Left hindlimb (tissue), 1 donor: ENCODE measurements around the gene INSC.

Experiments
- DNase-seq: peaks from one replicate; pipeline ENCODE4 v3.0.0-alpha.2; 2018

INSC gene

GRCh38 chr11:15228331-15228849 is 113.7 kb downstream of the INSC start:
- no peak for DNase-seq

DNA sequence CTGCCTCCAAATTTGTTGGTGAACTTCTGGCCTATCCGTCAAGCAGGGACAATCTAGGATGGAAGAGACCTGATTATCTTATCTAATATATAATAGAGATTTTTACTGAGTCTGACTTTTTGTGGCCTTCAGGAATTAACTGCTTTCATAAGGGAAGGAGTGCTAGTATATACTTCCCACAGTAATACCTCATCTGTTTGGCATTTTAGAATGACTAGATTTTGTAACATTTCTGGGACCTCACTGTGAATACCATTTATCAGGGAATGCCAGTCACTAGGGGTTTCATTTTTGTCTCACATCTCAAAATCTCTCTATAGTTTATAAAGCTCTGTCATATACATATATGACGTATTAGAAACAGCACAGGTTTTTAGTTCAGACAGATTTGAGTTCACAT is 114.3 kb downstream of the INSC start:
- no peak for DNase-seq

DNA sequence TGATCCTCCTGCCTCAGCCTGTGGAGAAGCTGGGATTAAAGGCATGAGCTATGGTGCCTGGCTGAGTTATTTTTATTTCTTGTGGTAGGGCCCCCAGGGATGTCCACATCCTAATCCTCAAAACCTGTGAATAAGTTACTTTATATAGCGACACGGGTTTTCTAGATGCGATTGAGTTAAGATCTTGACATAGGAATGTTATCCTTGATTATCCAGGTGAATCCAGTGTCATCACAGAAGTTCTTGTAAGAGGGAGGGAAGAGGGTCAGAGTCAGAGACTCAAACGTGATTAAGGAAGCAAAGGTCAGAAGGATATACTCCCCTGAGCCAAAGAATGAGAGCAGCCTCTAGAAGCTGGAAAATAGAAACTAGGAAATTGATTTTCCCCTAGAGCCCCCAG is 117.8 kb downstream of the INSC start:
- no peak for DNase-seq

DNA sequence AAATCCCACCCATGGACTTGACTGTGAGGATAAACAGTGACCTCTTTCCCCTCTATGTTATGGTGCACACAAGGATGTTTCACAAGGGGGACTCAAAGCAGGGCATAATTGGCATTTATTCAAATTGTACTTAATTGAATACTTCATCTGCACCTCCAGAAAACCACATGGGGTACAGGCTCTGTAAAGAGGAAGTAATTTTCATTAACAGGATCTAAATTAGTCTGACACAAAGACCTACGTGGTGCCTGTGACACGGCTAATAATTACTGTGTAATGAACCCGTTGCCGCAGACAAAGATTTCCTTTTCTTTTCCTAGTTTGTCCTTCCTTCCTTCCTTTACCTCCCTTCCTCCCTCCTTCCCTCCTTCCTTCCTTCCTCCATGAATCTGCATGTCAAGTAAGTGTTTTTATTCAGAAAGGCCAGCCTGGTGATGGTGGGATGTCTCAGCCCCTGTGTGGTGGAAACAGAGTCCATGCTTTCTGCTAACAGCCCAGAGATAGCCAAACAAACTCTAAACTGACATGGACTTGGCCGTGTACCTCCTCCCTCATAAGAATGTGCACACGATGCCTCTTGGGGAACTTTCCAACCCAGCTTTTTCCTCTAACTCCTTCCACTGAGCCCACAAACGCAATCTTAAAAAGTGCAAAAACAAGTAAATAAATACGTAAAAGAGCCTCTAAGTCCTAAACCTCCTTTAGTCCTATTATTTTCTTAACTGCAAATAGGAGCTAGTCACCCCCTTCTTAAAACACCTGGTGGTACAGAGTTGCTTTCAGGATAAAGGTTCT is 118.8 kb downstream of the INSC start:
- DNase-seq, result no peak

GRCh38 chr11:15234796-15235195 is 120.1 kb downstream of the INSC start:
- no peak for DNase-seq

DNA sequence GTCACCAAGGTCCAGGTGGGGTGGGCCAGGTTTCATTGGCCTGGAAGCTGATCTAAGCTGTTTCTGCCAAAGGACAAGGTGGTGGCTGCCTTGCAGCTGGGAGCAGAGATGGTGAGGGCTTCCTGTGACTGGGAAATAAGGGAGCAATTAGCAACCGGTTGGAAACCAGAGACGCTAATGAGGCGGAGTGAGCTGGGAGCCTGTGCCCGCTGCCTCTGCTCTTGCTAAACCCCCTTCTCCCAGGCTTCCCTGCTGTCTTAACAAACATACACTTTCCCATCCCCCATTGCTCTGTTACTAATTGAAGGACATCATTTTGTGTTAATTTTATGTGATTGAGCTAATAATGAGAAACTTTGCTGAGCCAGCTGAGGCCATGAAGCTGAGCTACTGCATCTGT is 121.8 kb downstream of the INSC start:
- no peak for DNase-seq

DNA sequence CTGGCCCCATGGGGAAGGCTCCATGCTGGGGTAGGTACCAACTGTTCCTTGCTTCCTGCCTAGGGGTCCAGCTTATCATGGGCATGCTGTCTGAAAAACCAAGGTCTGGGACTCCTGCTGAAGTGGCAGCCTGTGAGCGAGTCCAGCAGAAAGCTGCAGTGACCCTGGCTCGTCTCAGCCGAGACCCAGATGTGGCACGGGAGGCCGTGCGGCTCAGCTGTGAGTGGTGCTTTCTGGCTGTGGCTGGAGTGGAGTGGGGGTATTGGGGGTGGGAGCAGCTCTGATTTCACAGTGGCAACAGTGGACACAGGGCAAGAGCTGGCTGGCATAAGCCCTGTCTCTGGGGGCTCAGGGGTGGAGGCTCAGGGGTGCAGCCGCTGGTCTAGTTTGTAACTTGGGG is 124.1 kb downstream of the INSC start:
- DNase-seq, result no peak

DNA sequence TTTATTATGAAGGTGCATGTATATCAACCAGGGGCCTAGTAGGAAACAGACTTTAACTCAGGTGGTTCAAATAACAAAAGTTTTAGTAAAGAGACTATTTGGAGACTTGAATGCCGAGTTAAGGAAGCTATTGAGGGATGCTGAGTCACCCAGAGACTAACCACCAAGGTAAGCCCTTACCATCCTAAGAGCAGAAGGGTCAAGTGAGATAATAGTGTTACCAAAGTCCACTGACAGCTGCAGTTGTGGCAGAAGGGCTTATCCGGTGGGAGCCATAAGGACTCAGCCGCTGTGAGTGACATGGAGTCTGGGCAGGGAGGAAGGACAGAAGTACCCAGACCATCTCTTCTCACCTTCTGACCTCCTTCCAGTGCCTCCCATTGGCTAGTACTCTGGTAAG is 134.0 kb downstream of the INSC start:
- DNase-seq, result no peak

GRCh38 chr11:15258433-15259165 is 143.9 kb downstream of the INSC start:
- DNase-seq, result no peak

GRCh38 chr11:15266999-15267398 is 152.3 kb downstream of the INSC start:
- no peak for DNase-seq

DNA sequence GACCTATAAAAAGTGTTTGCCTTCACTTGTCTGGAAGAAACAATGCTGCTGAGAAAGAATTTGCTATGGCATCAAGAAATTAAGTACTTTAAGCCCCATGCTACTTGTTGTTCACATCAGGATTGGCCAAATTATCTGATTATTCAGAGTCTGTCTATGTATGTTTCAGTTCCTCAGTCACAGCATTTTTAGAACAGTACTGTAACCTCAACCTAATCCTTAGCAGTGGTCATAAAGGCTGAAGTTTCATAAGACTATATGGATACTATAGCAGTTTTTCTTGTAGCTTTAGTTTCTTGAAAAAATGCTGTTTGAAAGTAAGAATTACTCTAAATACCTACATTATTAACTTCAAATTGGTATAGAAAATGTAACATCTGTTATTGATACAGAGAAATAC is 153.9 kb downstream of the INSC start:
- no peak for DNase-seq

DNA sequence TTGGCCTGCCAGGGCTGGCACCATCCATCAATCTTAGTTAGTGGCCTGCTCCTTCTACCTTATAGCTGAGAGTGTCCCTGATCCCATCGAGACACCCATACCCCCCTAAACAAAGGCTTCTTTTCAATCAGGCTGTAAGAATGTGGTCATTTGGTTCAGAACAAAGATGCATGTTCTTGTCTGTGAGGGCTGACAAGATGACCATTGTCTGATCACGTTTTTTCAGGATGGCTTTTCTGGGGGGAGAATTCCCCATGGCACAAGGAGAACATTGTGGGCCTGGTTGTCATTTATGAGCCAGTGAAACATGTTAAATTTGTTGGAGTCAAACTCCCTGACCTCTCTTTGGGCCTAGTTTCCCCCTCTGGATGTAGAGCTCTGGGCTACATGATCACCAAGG is 160.4 kb downstream of the INSC start:
- no peak for DNase-seq

GRCh38 chr11:15276621-15277020 is 161.9 kb downstream of the INSC start:
- DNase-seq, result no peak

GRCh38 chr11:15278128-15278527 is 163.4 kb downstream of the INSC start:
- DNase-seq, result no peak

DNA sequence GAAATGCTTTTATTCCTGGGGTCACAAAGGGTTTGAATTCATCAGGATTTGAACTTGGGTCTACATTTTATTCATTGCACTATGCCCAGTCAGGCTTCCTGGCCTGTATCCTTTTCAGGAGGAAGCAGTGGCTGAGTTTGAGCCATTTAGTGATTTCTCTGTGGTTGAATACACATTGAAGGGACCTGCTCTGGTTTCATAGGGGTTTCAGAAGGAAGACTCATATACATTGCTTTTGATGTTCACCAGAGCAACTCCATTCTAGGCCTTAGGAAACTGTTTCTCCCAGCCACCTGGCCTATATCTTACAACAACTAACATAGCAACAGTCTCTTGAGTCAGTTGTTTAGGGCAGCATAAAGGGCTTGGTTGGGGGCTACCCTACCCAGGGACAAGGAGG is 165.7 kb downstream of the INSC start:
- DNase-seq, result no peak

DNA sequence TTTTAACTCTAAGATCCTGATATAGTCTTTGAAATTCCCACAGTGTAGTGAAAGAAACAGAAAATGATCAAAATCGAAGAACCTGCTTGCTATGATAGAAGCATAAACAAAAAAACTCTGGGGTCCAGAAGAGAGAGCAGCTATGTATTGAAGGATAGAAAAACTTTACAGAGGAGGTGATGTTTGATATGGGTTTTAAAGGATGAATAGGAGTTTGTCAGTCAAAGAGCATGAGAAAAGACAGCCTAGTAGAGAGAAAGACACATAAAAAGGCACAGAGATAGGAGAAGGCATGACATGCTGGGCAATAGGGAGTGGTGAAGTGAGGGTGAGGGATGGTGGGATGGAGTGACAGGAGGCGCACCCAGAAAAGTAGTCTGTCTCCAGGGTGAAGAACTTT is 168.0 kb downstream of the INSC start:
- DNase-seq, result no peak

DNA sequence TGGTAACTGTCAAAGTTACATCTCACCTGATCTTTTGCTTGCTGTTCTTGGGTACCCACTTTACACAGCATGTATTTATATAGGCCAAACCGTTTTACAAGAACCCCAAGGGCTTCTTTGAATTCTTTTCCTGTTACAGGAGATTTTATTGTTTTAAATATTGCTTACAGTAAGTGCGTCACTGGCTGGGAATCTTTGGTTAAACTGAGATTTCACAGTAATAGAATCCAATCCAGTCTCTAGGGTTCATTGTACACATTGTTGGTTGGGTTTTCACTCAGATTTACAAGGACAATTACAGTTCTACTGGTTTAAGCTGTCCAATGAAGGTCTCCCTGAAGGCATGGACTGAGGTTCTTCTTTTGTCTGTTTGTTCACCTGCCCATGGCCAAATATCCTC is 171.7 kb downstream of the INSC start:
- no peak for DNase-seq

- no peak for DNase-seq
These were observed 174.1 kb downstream of the INSC start for GRCh38 chr11:15288863-15289262.

DNA sequence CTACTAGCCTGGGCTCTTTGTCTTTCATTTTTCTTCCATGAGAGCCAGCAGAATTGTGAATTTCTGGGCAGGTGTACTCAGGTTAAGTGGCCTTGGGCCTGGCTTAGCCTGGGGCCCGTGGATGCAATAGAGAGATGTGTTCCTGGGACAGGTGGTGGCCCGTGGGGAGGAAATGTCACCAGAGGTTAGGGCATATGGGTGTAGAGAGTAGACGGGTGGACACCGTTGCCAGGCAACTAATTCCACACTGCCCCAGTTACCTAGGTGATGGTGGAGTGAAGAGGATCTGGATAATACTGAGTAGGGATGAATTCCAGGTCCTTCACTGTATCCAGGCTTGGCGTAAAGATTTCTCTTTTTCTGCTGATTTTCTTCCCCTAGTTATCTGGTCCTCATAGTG is 175.0 kb downstream of the INSC start:
- DNase-seq, result no peak

GRCh38 chr11:15291885-15292284 is 177.2 kb downstream of the INSC start:
- no peak for DNase-seq

DNA sequence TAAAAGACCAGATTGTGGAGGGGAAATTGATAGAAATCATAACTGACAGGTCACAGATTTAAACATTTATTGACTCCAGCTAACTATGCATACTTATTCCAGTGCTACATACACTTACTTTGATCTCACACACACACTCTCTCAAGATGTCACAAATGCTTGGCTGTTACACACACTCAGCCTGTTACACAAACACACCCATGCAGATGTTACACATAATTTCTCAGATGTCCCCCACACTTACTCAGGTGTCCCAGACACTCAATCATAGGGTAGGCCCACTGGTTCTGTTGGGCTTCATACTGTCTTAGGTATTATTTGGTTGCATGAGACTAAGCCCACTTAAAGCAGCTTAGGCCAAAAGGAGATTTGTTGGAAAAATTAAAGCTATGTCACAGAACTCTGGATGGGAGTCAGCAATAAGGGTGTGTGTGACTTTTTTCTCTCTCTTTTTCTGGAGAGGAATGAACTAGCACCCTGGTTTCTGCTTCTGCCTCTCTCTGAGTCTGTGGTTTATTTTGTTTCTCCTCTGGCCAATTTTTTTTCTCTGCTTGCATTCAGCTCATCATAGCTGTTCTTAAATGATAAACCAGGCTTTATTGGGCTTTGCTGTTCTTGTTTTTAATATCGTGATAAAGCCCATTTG is 179.4 kb downstream of the INSC start:
- no peak for DNase-seq

DNA sequence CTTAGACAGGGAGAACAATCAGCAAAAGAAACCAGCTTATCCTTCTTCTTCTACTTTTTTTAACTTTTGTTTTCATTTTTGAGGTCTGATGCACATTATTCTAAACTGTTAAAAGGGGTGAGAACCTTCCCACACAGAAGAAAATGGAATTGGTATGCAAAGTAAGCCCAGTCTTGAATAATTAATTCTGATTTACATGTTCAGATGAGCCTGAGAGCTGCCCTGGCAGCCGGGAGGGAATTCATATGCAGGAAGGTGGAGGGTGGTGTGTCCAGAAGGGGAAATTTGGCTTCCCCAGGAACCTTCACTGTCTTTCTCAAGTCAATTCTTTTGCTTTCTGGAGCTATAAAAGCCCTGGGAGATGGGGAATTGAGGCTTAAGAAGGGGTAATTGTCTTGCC is 181.0 kb downstream of the INSC start:
- no peak for DNase-seq
